GM19324 (cell line): ENCODE data around the gene CEMIP2.
"Not testable (repeated sequence)": the region's sequence is repeated elsewhere in the genome, so short reads cannot be mapped to it uniquely, and the experiment has no call there.

ENCODE experiments used
- ATAC-seq: cut with Tn5 transposase; IDR thresholded peaks from one replicate; pipeline ENCODE4 v1.9.1; 2021; ENCODE audit warnings: mild to moderate bottlenecking, moderate library complexity; ENCODE audit not compliant: unreplicated experiment, low FRiP score

CEMIP2 gene

GRCh38 chr9:71719562-71719961 lies 48.8 kb downstream of the CEMIP2 start:
- ATAC-seq: no peak

GRCh38 chr9:71719088-71719487 lies 49.2 kb downstream of the CEMIP2 start:
- ATAC-seq: no peak

DNA sequence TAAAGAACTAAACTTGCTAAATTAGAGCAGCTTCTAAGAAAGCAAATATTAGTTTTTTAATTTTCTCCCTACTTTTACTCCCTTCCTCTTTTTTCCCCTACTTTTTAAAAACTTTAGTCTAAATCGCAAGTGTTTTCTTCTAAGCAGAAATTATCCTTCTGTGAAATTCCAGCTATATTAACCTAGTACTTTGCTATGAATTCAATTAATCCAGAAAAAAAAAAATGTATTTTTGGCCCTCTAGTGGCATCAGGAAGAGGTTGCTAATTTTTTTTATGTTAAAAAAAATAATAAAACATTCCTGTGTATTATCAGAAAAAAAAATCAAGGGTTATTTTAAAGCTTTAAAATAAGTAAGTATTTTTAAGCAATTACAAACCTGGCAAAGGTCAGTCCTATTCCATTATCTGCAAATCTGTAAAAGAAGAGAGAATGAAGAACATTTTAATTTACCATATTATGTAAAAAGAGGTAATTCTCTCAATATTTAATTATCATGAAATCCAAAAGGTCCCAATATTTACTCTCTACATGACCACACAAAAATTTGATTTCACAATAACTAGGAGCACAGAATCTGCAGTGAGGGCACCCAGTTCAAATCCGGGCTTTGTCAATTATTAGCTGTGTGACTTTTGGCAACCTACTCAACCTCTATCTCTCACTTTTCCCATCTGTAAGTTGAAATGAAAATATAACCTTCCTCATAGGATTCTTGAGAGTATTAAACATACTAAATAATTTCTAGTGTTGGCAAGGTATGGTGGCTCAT lies 52.0 kb downstream of the CEMIP2 start:
- ATAC-seq: no peak

GRCh38 chr9:71710856-71711255 lies 57.5 kb downstream of the CEMIP2 start:
- no peak for ATAC-seq

DNA sequence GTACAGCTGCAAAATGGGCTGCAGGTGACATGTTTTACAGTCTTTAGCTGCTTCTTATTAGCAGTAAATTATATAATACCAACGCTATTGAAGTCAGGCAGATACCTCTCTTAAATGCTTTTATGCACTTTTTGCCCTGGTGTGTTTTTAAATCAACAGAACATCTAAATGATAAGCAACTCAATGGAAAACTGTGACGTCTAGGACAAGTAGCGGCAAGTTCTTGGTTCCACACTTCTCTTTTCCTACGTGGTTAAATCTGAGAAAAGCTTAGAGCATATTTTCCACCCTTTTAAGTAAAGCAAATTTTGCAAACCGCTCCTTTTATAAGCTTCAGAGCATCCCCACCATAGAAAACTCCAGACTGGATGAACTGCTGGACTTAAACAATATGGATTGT lies 58.1 kb downstream of the CEMIP2 start:
- no peak for ATAC-seq

GRCh38 chr9:71709384-71709783 lies 58.9 kb downstream of the CEMIP2 start:
- no peak for ATAC-seq

GRCh38 chr9:71706176-71706575 lies 62.1 kb downstream of the CEMIP2 start:
- ATAC-seq: no peak

DNA sequence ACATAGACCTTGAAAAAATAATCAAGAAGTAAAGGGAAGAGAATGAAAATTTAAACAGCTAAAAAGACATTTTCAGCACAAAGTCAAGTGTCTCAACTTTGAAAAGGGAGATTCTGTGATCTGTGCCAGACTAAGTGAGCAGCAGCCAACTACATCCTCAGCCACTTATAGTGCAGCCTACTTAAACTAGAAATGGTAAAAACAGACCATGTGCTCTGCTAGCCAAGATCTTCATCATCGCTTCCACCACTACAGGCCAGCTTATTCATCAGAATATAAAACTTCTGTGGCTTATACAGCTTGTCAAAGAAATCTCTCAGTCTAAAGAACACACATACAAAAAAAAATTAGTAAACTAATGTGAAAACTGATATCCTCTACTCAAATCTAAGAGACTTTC lies 63.5 kb downstream of the CEMIP2 start:
- ATAC-seq: no peak

GRCh38 chr9:71703172-71703872 lies 65.0 kb downstream of the CEMIP2 start:
- ATAC-seq: no peak

- no peak for ATAC-seq
Observed at GRCh38 chr9:71697882-71698281, 70.4 kb downstream of the CEMIP2 start.

GRCh38 chr9:71694332-71694731 lies 74.0 kb downstream of the CEMIP2 start:
- no peak for ATAC-seq

DNA sequence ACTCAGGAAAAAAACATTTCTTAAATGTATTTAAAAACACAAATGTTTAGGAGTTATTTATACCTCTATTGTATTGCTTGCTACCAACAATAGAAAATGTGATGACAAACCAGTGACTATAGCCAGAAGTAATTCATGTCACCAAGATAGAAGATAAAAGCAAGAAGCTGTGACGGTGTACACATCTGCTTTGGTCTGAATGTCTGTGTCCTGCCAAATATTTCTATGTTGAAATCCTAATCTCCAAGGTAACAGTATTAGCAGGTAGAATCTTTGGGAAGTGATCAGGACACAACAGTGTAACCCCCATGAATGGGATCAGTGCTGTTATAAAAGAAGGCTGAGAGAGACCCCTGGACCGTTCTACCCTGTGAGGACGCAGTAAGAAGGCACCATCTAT lies 74.7 kb downstream of the CEMIP2 start:
- no peak for ATAC-seq

- no peak for ATAC-seq
Observed at GRCh38 chr9:71692337-71692736, 76.0 kb downstream of the CEMIP2 start.

- not testable (repeated sequence) for ATAC-seq
Observed at GRCh38 chr9:71691576-71691975, 76.7 kb downstream of the CEMIP2 start.

GRCh38 chr9:71690689-71691435 lies 77.5 kb downstream of the CEMIP2 start:
- no peak for ATAC-seq

GRCh38 chr9:71690063-71690688 lies 78.1 kb downstream of the CEMIP2 start:
- no peak for ATAC-seq

DNA sequence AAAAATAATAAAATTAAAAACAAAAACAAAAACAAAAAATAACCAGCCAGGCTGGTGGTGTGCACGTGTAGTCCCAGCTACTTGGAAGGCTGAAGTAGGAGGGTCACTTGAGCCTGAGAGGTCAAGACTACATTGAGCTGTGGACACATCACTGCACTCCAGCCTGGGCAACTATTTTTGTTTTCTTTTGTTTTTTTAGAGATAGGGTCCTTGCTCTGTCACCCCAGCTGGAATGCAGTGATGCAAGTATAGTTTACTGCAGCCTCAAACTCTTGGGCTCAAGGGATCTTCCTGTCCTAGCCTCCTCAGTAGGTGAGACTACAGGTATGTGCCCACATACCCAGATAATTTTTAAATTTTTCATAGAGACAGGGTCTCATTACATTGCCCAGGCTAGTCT lies 80.6 kb downstream of the CEMIP2 start:
- ATAC-seq: no peak

- ATAC-seq: no peak
Observed at GRCh38 chr9:71685988-71686387, 82.3 kb downstream of the CEMIP2 start.

GRCh38 chr9:71685394-71685793 lies 82.9 kb downstream of the CEMIP2 start:
- no peak for ATAC-seq

GRCh38 chr9:71684566-71684965 lies 83.7 kb downstream of the CEMIP2 start:
- no peak for ATAC-seq
